Fibroblast of lung (primary cell): Measurements from ENCODE around the gene GARNL3.

Experiments used
- EZH2 ChIP-seq: IDR thresholded peaks from 2 replicates; pipeline ENCODE4 v1.5.1; 2012; ENCODE audit warnings: low read length, control low read depth, mild to moderate bottlenecking; ENCODE audit errors: missing control alignments
- TF ChIP-seq, protein P1 (sequence below), 2 donors: IDR thresholded peaks in 1 of 2; conservative IDR thresholded peaks in 1 of 2; 1 replicate in 1 of 2; 2 replicates in 1 of 2; pipeline ENCODE4 v1.5.1; 2011 to 2012; ENCODE audit warnings: low read length in 2 of 2, control low read depth in 1 of 2, inconsistent platforms in 1 of 2, low read depth in 1 of 2, mild to moderate bottlenecking in 1 of 2

DNA sequence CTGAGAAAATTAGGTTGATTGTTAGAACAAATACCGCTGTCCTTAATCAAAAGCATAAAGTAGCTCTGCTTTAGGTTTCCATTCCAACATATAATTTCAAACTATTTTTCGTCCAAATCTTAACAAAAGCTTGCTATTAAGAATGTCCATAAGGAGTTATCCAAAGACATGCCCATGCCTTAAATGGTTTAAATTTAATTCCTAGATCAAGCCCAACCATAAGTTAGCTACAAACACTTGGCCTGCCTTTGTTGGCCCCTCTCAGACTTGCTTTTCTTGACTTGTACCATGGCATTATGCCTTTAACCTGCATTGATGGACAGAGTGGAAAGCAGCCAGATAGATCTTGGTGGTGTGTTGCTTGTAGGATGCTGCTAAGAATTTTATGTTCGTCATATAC is 8.8 kb downstream of the GARNL3 start:
- TF ChIP-seq, protein P1, sequence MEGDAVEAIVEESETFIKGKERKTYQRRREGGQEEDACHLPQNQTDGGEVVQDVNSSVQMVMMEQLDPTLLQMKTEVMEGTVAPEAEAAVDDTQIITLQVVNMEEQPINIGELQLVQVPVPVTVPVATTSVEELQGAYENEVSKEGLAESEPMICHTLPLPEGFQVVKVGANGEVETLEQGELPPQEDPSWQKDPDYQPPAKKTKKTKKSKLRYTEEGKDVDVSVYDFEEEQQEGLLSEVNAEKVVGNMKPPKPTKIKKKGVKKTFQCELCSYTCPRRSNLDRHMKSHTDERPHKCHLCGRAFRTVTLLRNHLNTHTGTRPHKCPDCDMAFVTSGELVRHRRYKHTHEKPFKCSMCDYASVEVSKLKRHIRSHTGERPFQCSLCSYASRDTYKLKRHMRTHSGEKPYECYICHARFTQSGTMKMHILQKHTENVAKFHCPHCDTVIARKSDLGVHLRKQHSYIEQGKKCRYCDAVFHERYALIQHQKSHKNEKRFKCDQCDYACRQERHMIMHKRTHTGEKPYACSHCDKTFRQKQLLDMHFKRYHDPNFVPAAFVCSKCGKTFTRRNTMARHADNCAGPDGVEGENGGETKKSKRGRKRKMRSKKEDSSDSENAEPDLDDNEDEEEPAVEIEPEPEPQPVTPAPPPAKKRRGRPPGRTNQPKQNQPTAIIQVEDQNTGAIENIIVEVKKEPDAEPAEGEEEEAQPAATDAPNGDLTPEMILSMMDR (conservative IDR thresholded peaks at IDR 0.05 in 1 of 2, IDR thresholded peaks at IDR 0.05 in 1 of 2; ENCODE audit: low read depth in 1 of 2, low read length in 2 of 2) = no peak
- TF ChIP-seq EZH2 = no peak
